Measurements from ENCODE around the gene GABBR1. TPM values are rescaled to one million over a fixed set of nuclear protein-coding genes. Genes with fewer than 3 reads are reported as not detected.

The GABBR1 gene
- total RNA-seq, 1 experiment from 2014 or later, result 2.2 TPM

DNA sequence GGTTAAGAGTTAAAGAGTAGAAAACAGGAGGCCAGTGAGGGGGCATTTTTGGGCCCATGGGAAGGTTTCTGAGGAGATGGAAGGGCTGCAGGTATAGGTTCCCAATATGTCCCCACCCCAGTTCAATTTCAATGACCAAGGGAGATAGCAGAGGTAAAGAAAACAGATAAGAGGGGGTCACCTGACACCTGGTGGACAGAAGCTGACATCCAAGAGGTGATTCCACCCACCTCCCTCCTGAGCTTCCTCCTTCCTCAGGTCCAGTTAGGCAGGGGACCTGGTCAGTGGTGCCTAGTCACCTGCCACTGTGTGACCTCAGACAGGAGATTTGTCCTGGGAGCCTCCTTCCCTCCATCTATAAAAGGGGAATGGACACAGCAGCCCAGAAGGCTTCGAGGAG is 115.7 kb downstream of the GABBR1 start:
- in situ Hi-C loops (cut with HindIII; ENCODE audit: low sequenced_read_pairs), result no loop called here
- DNase-seq (ENCODE audit: low spot score), result no peak

DNA sequence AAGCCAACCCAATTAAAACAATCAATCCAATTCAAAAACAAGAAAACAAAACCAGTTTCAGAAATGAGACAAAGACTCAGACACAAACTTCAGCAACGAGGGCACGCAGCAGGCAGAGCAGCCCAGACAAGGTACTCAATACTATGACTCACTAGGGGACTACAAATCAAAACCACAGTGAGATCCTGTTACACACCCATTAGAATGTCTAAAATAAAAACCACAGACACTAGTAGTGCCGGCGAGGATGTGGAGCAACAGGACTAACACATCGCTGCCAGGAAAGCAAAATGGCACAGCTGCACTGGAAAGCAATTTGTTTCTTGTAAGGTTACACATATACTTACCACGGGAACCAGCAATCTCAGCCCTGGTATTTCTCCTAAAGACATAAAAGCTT is 116.9 kb downstream of the GABBR1 start:
- no peak for DNase-seq (ENCODE audit: low spot score)
- in situ Hi-C loops (cut with HindIII; ENCODE audit: low sequenced_read_pairs), result no loop called here

DNA sequence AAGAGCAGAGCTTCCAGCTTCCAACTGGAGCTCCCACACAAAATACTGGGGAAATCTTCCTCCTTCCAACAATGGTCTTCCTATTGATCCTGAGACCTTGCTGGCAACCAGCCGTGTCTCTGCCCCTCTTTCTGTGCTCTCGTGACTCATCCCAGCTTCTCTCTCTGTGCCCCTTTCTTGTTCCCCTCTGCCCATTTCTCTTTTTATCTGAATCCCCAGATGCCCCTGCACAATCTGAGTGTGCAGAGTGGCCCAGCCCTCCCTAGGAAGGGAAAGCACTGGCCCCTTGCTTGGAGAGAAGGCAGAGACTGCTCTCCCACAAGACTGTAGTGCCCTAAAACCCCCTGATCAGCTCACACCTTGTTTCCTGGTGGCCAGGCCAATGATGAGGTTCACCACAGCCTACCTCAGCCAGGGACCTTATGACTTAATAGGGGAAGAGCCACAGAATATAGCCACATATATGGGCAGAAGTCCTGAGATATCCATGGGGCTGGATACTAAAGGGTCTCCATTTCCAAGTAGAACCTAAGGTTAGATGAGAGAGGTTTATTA is 122.2 kb downstream of the GABBR1 start:
- in situ Hi-C loops (cut with HindIII; ENCODE audit: low sequenced_read_pairs), result no loop called here
- DNase-seq (ENCODE audit: low spot score), result no peak

DNA sequence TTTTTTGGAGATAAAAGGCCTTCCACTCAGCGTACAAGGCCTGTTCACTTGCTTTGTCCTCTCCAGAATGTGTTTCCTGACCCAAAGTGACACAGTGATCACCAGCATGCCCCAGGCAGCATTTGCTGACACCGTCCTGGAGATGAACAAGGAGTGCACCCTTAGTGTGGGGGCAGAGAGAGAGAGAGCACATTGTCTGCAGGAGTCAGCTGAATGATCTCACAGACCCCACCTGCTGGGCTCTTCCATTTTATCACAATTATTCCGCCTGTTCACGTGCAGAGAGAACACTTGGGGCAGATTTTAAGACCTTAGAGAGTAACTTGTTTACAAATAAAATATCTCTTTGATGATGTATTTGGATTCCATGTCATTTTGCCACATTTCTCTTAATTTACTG is 122.8 kb downstream of the GABBR1 start:
- in situ Hi-C loops (cut with HindIII; ENCODE audit: low sequenced_read_pairs), result no loop called here
- DNase-seq (ENCODE audit: low spot score), result no peak

Other genes starting within 250 kb of the GABBR1 start
- not detected in 2 replicates for gene OR12D2, start 237.6 kb downstream of the GABBR1 start, total RNA-seq (2014; rRNA removed; shearing (Covaris generic))
- gene OR12D1, start 218.3 kb downstream of the GABBR1 start, total RNA-seq (2014; rRNA removed; shearing (Covaris generic)), result not detected in 2 replicates
- gene OR10C1, start 193.9 kb downstream of the GABBR1 start, total RNA-seq (2014; rRNA removed; shearing (Covaris generic)), result not detected in 2 replicates
- gene OR11A1, start 176.1 kb downstream of the GABBR1 start, total RNA-seq (2014; rRNA removed; shearing (Covaris generic)), result not detected in 2 replicates
- gene OR2H1, start 176.0 kb downstream of the GABBR1 start, total RNA-seq (2014; rRNA removed; shearing (Covaris generic)), result not detected in 2 replicates
- not detected in 2 replicates for gene MAS1L, start 145.2 kb downstream of the GABBR1 start, total RNA-seq (2014; rRNA removed; shearing (Covaris generic))
- gene UBD, start 73.5 kb downstream of the GABBR1 start, total RNA-seq (2014; rRNA removed; shearing (Covaris generic)), result 0.17 TPM in 1 of 2 replicates, not detected in the other
- gene OR2H2, start 48.1 kb downstream of the GABBR1 start, total RNA-seq (2014; rRNA removed; shearing (Covaris generic)), result not detected in 2 replicates
- gene MOG, start 23.9 kb upstream of the GABBR1 start, total RNA-seq (2014; rRNA removed; shearing (Covaris generic)), result not detected in 2 replicates
- gene ZFP57, start 48.0 kb upstream of the GABBR1 start, total RNA-seq (2014; rRNA removed; shearing (Covaris generic)), result not detected in 2 replicates
- not detected in 2 replicates for gene HLA-F, start 90.3 kb upstream of the GABBR1 start, total RNA-seq (2014; rRNA removed; shearing (Covaris generic))
- not detected in 2 replicates for gene HLA-G, start 194.6 kb upstream of the GABBR1 start, total RNA-seq (2014; rRNA removed; shearing (Covaris generic))

Data from G401 (cell line).